ENCODE measurements around the gene GRIK3. TPM values are rescaled to one million over a fixed set of nuclear protein-coding genes. Genes with fewer than 3 reads are reported as not detected.

The GRIK3 gene
- total RNA-seq, 1 donor from 2014 or later, result 0.59 TPM

GRCh38 chr1:36818771-36819170 is 215.5 kb downstream of the GRIK3 start:
- no peak for DNase-seq

GRCh38 chr1:36816348-36816747 is 218.0 kb downstream of the GRIK3 start:
- no peak for DNase-seq

- no peak for DNase-seq
These were observed 219.5 kb downstream of the GRIK3 start for GRCh38 chr1:36814774-36815173.

DNA sequence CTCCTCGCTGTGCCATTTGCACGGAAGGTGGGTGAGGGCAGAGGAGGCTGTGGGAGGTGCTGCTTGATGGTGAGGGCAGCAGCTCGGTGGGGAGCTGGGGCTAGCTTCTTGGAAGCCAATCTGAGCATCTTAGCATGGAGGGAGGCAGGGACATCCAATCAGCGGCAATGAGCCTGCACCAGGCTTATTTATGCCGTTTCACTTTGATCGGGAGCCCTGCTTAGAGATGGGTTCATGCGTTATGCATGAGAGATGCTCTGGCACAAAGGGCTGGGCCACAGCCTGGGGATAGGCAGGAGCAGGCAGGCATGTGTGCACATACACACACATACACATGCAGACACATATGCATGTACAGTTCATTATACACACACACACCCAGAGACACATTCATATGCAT is 220.2 kb downstream of the GRIK3 start:
- no peak for DNase-seq

- no peak for DNase-seq
These were observed 227.1 kb downstream of the GRIK3 start for GRCh38 chr1:36807262-36807661.

- no peak for DNase-seq
These were observed 228.2 kb downstream of the GRIK3 start for GRCh38 chr1:36805979-36806640.

GRCh38 chr1:36804669-36805314 is 229.5 kb downstream of the GRIK3 start:
- no peak for DNase-seq

DNA sequence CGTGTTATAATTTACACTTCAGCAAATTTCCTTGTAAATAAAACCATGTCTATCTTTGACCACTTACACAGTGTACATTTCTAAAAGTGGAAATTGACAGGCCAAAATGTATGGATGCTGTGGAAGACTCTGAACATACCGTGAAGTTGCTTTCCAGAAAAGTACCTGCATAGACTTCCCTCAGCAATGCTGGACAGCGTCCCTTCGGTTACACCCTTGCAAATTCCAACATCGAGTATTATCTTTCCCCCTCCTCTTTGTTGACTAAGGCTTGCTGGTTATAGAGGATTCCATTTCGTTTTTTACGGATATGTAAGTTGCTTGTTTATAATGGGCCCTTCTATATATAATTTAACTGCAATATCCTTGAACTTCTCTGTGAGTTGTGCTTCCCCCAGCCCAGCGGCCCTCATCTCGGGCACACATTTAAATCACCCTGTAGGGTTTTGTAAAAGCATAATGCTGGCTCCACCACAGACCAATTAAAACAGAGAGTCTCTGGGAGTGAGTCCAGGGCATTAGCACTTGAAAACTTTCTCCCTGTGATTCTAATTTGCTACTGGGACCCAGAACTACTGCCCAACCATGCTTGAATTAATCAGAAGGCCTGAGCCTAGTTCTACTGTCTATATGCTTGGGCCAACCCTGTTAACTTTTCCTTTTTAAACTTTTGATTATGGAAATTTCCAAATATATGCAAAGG is 230.3 kb downstream of the GRIK3 start:
- DNase-seq, result no peak

DNA sequence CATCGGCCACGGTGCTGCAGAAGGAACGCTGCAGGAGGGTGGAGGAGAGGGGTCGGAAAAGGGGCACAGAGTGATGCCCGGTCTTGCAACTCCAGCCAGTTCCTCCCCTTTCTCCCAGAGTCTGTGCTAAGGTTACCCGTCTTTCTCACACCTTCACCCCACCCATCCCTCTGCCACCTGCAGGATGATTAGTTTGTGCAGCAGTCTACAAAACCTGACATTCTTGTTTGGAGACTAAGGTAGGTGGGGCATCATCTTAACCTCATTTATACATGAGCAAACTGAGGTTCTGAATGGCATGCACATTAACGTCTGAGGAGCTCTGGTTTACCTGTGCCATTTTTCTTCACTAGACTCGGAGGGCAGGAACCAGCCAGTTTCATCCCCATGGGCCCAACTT is 232.3 kb downstream of the GRIK3 start:
- DNase-seq, result no peak

GRCh38 chr1:36797761-36798160 is 236.6 kb downstream of the GRIK3 start:
- DNase-seq, result no peak

- DNase-seq, result no peak
These were observed 237.6 kb downstream of the GRIK3 start for GRCh38 chr1:36796733-36797132.

DNA sequence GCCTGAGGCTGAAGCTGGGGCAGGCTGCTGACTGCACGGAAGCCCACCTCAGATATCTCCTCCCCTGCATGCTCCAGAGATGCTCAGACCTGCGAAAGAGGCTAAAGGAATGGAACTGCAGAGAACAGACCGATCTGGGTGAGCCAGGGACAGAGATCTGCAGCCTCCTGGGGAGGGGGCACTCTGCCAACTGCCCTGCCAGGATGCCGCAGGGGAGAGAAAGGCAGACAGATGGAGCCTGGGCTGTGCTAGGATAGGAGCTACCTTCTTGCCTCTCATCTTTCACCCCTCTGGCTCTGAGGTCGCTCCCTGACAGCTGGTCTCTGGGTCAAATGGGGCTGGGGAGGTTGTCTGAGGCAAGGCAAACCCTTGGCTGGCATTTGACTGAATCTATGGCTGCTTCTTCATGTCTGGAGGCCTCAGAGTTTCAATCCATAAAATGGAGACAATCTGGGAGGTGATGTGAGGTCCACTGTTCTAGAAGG is 238.2 kb downstream of the GRIK3 start:
- no peak for DNase-seq

DNA sequence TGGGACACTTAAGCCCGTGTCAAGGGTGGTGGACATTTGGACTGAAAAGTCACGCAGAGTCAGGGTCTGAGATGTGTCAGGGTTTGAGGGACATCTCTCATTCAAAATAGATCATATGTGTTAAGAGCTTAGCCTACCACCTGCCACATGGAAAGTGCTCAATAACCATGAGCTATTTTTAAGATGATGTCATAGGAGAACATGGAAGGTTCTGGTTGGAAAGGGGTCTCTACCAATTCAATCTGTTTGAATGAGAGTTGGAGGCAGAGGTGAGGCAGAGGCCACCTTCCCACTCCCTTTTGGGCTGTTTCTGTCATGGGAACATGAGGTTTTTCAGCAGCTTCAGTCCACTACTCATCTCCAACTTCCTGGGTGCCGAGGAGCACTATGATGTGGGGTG is 239.9 kb downstream of the GRIK3 start:
- DNase-seq, result no peak

DNA sequence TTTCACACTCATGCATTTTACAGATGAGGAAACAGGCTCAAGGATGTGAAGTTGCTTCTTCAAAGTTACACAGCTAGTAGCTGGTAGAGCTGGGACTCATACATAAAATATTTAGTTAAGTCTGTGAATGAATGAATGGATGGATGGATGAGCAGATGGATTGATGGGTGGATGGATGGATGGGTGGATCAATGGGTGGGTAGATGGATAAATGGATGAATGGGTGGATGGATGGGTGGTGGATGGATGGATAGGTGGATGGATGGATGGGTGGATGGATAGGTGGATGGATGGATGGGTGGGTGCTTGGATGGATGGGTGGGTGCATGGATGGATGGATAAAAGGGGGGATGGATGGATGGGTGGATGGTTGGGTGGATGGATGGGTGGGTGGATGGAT is 240.9 kb downstream of the GRIK3 start:
- no peak for DNase-seq

DNA sequence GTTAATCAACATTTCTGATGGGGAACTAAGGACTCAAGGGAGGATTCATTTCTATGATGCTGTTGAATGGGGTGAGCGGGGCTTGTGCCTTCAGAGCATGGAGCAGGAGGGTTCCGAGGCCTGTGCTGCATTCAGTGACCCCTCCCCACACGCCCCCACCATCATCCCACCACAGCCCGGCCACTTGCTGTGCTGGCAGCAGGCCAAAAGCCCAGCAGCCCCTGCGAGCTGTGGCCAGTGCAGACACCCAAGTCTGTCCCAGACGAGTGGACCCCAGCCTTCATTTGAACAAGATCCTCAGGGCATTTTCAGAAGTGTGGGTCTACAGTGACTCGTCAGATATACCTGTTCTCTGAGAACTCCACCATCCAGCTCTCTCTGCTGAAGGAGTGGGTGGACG is 242.0 kb downstream of the GRIK3 start:
- DNase-seq, result no peak

DNA sequence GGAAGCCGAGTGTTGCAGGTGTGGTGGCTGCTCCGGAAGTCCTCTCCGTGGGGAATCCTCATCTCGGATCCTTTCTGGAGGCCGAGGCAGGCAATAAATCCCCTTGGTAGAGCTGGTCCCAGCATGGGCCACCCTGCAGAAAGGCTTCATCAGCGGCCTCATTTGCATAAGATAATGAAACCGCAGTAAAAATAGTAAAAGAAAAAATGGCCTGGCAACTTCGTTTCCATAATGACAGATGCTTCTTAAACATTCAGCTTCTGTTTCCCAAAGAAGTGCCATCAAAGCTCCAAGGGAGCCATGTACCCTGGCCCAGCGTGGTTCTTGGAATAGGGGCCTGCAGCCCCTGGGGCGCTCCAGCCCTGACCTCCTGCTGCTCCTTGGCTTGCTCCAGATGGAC is 244.1 kb downstream of the GRIK3 start:
- DNase-seq, result no peak

DNA sequence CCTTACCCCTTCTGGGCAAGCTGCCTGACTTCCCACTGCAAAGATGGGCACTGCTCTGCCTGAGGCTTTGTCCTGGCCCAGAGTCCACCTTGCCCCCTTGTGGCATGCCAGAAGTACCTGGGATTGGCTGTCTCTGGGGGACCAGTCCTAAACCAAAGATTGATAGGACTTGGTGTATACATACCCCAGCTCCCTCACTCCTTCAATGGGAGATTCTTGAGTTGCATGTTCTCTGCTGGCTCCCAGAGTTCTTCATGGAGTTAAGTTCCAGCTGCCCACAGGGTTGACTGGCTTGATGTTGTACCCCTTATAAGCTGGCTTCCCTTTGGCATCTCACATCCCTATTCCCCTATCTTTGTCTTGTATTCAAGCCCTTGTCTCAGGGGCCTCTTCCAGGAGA is 244.8 kb downstream of the GRIK3 start:
- DNase-seq, result no peak

GRCh38 chr1:36787312-36787913 is 246.9 kb downstream of the GRIK3 start:
- no peak for DNase-seq

DNA sequence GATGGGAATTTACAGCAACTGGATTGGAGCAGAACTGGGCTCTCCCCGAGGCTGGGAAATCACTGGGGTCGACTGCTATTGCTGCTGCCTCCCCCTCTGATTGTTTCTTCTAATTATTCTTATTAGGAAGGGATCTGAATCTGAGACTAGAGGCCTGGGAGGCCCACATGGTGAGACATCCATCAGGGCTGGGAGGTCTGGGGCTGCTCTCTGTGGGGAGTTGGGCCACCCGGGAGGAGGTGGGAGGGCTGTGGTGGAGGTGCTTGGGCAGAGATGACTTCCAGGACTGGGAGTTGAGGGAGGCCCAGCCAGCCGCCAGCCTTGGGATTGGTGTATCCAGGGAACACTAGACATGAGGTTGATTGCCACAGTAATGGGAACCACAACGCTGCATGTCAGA is 247.9 kb downstream of the GRIK3 start:
- DNase-seq, result no peak

- no peak for DNase-seq
These were observed 250.0 kb downstream of the GRIK3 start for GRCh38 chr1:36784147-36784859.

- DNase-seq, result no peak
These were observed 250.8 kb downstream of the GRIK3 start for GRCh38 chr1:36783475-36783874.

GRCh38 chr1:36782785-36783184 is 251.5 kb downstream of the GRIK3 start:
- no peak for DNase-seq

DNA sequence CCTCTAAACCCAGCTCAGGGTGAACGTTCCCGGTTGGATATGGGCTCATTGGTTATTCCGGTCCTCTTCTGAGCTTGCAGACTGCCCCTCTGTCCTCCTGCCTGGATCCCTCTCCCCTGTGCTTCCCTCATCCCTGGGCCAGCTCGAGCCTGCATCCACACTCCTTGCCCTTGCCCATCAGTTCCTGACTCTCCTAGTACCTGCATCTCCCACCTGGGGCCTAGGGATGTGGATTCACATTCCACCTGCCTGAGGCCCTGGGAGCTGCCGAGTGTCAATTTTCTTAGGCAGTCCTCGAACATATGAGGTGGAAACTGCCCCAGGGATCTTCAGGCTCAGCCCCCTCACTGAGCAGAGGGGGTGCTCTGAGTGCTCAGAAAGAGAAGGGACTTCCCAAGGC is 252.2 kb downstream of the GRIK3 start:
- DNase-seq, result no peak

Measured in skin of body (tissue), 2 donors.